HepG2 (cell line): ENCODE measurements around the gene DNAJC19. TPM values are rescaled to one million over a fixed set of nuclear protein-coding genes. Genes with fewer than 3 reads are reported as not detected.

Experiments used
- ATAC-seq: fragments of 200-7000 bp; cut with Tn5 transposase; 3 replicates; pipeline ENCODE4 v1.9.1; 2020; ENCODE audit warnings: mild to moderate bottlenecking, moderate library complexity
- BruUV-seq: library from RNA; stranded (reverse); fragments of 400-500 nt; replicated peaks from 2 replicates; lab custom pipeline; 2021; lab: Mats Ljungman, UMichigan
- CTCF ChIA-PET: fragments of 300-600 bp; formaldehyde crosslinking; extraction: SDS; loops from one replicate; lab custom pipeline; 2021; ENCODE audit warnings: low total read pairs, inconsistent platforms, low intra/inter-chr PET ratio; lab: Yijun Ruan, JAX
- POLR2A ChIA-PET: fragments of 350-600 bp; sonication (Branson Sonifier 250); formaldehyde crosslinking; loops from one replicate; lab custom pipeline; 2020; ENCODE audit warnings: antibody characterized with exemption, inconsistent platforms; lab: Yijun Ruan, JAX
- DNase-seq: peaks from one replicate; pipeline ENCODE4 v3.0.0-alpha.2; 2015; ENCODE audit warnings: low spot score
- FAIRE-seq: peaks from 3 replicates; lab custom pipeline; 2011; peaks lifted over from hg19 to GRCh38; lab: Jason Lieb, UNC
- H2AFZ ChIP-seq: one replicate; pipeline ENCODE4 v1.6.1; 2011; ENCODE audit warnings: low read length, inconsistent platforms
- H3K27ac ChIP-seq: fragments of 300-600 bp; 3 replicates; pipeline ENCODE4 v1.8.0; 2011; ENCODE audit warnings: mixed run types, mild to moderate bottlenecking, mixed read lengths, low read length, inconsistent platforms; ENCODE audit not compliant: insufficient read depth; ENCODE audit errors: extremely low read length
- H3K27me3 ChIP-seq, 2 experiments: fragments of 200-600 bp in 1 of 2; 2 replicates in 1 of 2; 3 replicates in 1 of 2; pipeline versions ENCODE4 v1.6.0 to v1.8.0; 2011; ENCODE audit warnings: low read length in 2 of 2, mild to moderate bottlenecking in 2 of 2, moderate library complexity in 2 of 2, inconsistent platforms in 1 of 2; ENCODE audit not compliant: insufficient read depth in 2 of 2, control insufficient read depth in 1 of 2
- H3K36me3 ChIP-seq, 2 experiments: fragments of 200-600 bp in 1 of 2; replicated peaks in 1 of 2; 2 replicates in 1 of 2; 3 replicates in 1 of 2; pipeline versions ENCODE4 v1.5.1 to v1.8.0; 2011; ENCODE audit warnings: low read length in 2 of 2, inconsistent platforms in 1 of 2; ENCODE audit not compliant: insufficient read depth in 2 of 2, control insufficient read depth in 1 of 2
- H3K4me1 ChIP-seq: 2 replicates; pipeline ENCODE4 v1.5.1; 2012; ENCODE audit warnings: low read length, inconsistent platforms; ENCODE audit not compliant: insufficient read depth
- H3K4me2 ChIP-seq: 2 replicates; pipeline ENCODE4 v1.6.0; 2011; ENCODE audit warnings: low read depth, low read length, inconsistent platforms
- H3K4me3 ChIP-seq, 3 experiments: fragments of 200-600 bp in 1 of 3; sonication (generic), shearing (Covaris generic) in 1 of 3; replicated peaks in 1 of 3; 2 replicates each; pipeline ENCODE4 v1.5.1; 2011 to 2016; ENCODE audit warnings: low read length in 3 of 3, inconsistent platforms in 2 of 3, low read depth in 2 of 3, mild to moderate bottlenecking in 2 of 3, control low read depth in 1 of 3, mixed read lengths in 1 of 3; ENCODE audit not compliant: insufficient read depth in 1 of 3
- H3K79me2 ChIP-seq: one replicate; pipeline ENCODE4 v1.6.1; 2011; ENCODE audit warnings: low read length, inconsistent platforms; ENCODE audit not compliant: insufficient read depth
- H3K9ac ChIP-seq: 2 replicates; pipeline ENCODE4 v1.6.0; 2011; ENCODE audit warnings: mild to moderate bottlenecking, low read depth, low read length, inconsistent platforms; ENCODE audit not compliant: insufficient read depth
- H3K9me3 ChIP-seq: 2 replicates; pipeline ENCODE4 v1.5.1; 2012; ENCODE audit warnings: mild to moderate bottlenecking, low read length
- H4K20me1 ChIP-seq: 2 replicates; pipeline ENCODE4 v1.6.0; 2011; ENCODE audit warnings: inconsistent platforms, mild to moderate bottlenecking, low read length, moderate library complexity; ENCODE audit not compliant: insufficient read depth
- LCORL ChIP-seq, 2 experiments: fragments of 450-650 bp in 1 of 2; sonication (generic) in 1 of 2; formaldehyde crosslinking in 1 of 2; IDR thresholded peaks; 2 replicates each; pipeline versions ENCODE4 v1.5.0 to v1.6.1; 2017 to 2020; ENCODE audit warnings: antibody characterized with exemption in 1 of 2, missing genetic modification reagents in 1 of 2
- MIER2 ChIP-seq: IDR thresholded peaks from 2 replicates; pipeline ENCODE4 v1.6.1; 2016; ENCODE audit warnings: missing biosample characterization, missing genetic modification reagents
- NCOR1 ChIP-seq: fragments of 200-600 bp; sonication (generic); IDR thresholded peaks from 2 replicates; pipeline ENCODE4 v1.7.0; 2017; ENCODE audit warnings: antibody characterized with exemption, low read length, borderline replicate concordance
- PHB2 ChIP-seq: fragments of 450-650 bp; IDR thresholded peaks from 2 replicates; pipeline ENCODE4 v1.6.1; 2018; ENCODE audit not compliant: partially characterized antibody
- POLR2AphosphoS2 ChIP-seq: IDR thresholded peaks from 2 replicates; pipeline ENCODE4 v1.6.1; 2011; ENCODE audit warnings: low read depth, low read length, improper control_type of control experiment
- RBFOX2 ChIP-seq: fragments of 200-400 bp; formaldehyde crosslinking; IDR thresholded peaks from 2 replicates; pipeline ENCODE4 v1.6.1; 2017; ENCODE audit warnings: low read depth, mild to moderate bottlenecking, low read length
- SUZ12 ChIP-seq: fragments of 150-350 bp; IDR thresholded peaks from 2 replicates; pipeline ENCODE4 v1.6.1; 2014; ENCODE audit warnings: low read depth, low read length
- in situ Hi-C: cut with HindIII; loops from 2 replicates; pipeline ENCODE4 v1.10.0; 2017; ENCODE audit warnings: low pct_unique_long_range_greater_than_20kb; ENCODE audit not compliant: extremely low pct_ligation_motif_present
- intact Hi-C: fragments of 100-400 bp; cut with micrococcal nuclease; formaldehyde crosslinking; loops from one replicate; pipeline ENCODE4 v1.10.0; 2022; ENCODE audit not compliant: unreplicated experiment
- polyA plus RNA-seq, 8 experiments: library from polyadenylated mRNA; depleted of rRNA in 3 of 8; stranded (reverse) in 7 of 8; unstranded in 1 of 8; fragments of >200 nt; fragmentation: Illumina TruSeq in 4 of 8; extraction: Trizol in 4 of 8; gene quantifications; 2 replicates each; pipeline versions ENCODE4 v1.2.1 to v1.2.3, GENCODE V29; 2011 to 2016; ENCODE audit warnings: low read depth in 4 of 8, missing spikeins in 1 of 8, mixed read lengths in 1 of 8; ENCODE audit not compliant: insufficient read depth in 1 of 8
- total RNA-seq, 5 experiments: library from RNA; depleted of rRNA; stranded (reverse); fragments of >200 nt; fragmentation: Illumina TruSeq; extraction: Trizol; gene quantifications; 2 replicates each; pipeline ENCODE4 v1.2.3, GENCODE V29; 2016; ENCODE audit warnings: low read depth in 1 of 5
- TF ChIP-seq, protein P1 (sequence below): sonication (generic); formaldehyde crosslinking; IDR thresholded peaks from 2 replicates; pipeline ENCODE4 v1.5.1; 2020; ENCODE audit warnings: mild to moderate bottlenecking, moderate library complexity, missing genetic modification reagents
- TF ChIP-seq, protein P2 (sequence below): sonication (generic); formaldehyde crosslinking; conservative IDR thresholded peaks from 2 replicates; pipeline ENCODE4 v1.8.0; 2022; ENCODE audit warnings: mild to moderate bottlenecking, moderate library complexity, missing genetic modification reagents

DNAJC19 gene
- total and polyA plus RNA-seq, 2 of the 13 experiments (the other 11 are each of a cell fraction or from before 2014, with no cell fraction given) = 51.1 to 75.8 TPM

DNA sequence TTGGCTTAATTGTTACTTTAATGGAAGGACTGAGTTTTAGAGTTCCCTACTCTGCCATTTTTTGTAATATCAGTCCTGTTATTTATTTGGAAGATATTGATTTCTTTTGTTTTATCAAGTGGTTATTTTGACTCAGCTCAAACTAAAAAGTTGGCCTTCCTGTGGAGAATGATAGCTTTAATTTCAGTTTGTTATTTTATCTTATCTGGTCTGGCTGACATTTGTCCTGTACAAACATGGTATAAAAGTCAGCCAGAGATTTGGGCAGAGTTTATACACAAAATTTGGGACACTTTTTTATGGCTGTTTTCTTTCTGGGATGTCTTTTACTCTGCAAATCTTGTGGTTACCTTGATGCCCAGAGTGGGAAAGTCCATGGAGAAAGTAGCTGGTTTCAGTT lies 41.4 kb upstream of the DNAJC19 start:
- no peaks in the 10 kb centered on the region for H3K79me2 ChIP-seq
- H3K9ac ChIP-seq = no peak overlapping the region
- no peaks in the 10 kb centered on the region for H3K9me3 ChIP-seq
- intact Hi-C loops = no loop called here
- no peaks in the 10 kb centered on the region for H3K27me3 ChIP-seq
- DNase-seq (no peak), FAIRE-seq (no peak), ATAC-seq (no peak)
- BruUV-seq = no TSS peak
- no peak overlapping the region for H3K27ac ChIP-seq
- no peaks in the 10 kb centered on the region for H4K20me1 ChIP-seq
- H2AFZ ChIP-seq = no peak overlapping the region
- H3K4me2 ChIP-seq = no peak overlapping the region
- no peaks in the 10 kb centered on the region for H3K36me3 ChIP-seq
- POLR2A ChIA-PET = no interaction called here
- TF ChIP-seq NCOR1 (no peak), PHB2 (no peak), RBFOX2 (no peak)
- in situ Hi-C loops = no loop called here
- no peak overlapping the region for H3K4me3 ChIP-seq
- no peaks in the 10 kb centered on the region for H3K4me1 ChIP-seq
- CTCF ChIA-PET = no interaction called here

DNA sequence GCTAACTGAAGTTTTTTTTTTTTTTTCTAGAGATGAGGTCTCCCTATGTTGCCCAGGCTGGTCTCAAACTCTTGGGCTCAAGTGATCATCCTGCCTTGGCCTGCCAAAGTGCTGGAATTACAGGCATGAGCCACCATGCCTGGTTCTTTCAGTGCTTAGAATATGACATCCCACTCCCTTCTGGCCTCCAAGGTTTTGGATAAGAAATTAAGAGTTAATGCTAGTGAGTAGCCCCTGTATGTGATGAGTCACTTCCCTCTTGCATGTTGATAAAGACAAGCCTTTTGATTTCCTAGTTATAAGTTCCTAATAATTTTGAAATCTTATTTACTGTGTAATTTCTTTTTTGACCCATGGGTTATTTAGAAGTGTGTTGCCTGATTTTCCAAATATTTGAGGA lies 35.7 kb upstream of the DNAJC19 start:
- Histone ChIP-seq H3K36me3 (no peaks in the 10 kb centered on the region), H3K79me2 (no peaks in the 10 kb centered on the region), H3K4me1 (no peaks in the 10 kb centered on the region), H3K27me3 (no peaks in the 10 kb centered on the region; a peak in 1 of 5 replicates), H2AFZ (no peak overlapping the region), H3K9ac (no peak overlapping the region), H4K20me1 (no peaks in the 10 kb centered on the region), H3K27ac (no peak overlapping the region), H3K4me3 (no peak overlapping the region), H3K9me3 (peaks cover 11% of the 10 kb centered on the region), H3K4me2 (no peak overlapping the region)
- CTCF ChIA-PET = no interaction called here
- POLR2A ChIA-PET = no interaction called here
- BruUV-seq = no TSS peak
- intact Hi-C loops = no loop called here
- FAIRE-seq (no peak), ATAC-seq (no peak), DNase-seq (no peak)
- in situ Hi-C loops = no loop called here
- TF ChIP-seq POLR2AphosphoS2 = no peak
- TF ChIP-seq LCORL (IDR thresholded peaks at IDR 0.05) = no peak
- TF ChIP-seq LCORL (CRISPR knock-in tag; IDR thresholded peaks at IDR 0.05) = no peak
- no peak for TF ChIP-seq MIER2
- TF ChIP-seq, protein P1, sequence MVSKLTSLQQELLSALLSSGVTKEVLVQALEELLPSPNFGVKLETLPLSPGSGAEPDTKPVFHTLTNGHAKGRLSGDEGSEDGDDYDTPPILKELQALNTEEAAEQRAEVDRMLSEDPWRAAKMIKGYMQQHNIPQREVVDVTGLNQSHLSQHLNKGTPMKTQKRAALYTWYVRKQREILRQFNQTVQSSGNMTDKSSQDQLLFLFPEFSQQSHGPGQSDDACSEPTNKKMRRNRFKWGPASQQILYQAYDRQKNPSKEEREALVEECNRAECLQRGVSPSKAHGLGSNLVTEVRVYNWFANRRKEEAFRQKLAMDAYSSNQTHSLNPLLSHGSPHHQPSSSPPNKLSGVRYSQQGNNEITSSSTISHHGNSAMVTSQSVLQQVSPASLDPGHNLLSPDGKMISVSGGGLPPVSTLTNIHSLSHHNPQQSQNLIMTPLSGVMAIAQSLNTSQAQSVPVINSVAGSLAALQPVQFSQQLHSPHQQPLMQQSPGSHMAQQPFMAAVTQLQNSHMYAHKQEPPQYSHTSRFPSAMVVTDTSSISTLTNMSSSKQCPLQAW (CRISPR knock-in tag) = no peak
- TF ChIP-seq SUZ12 = no peak
- TF ChIP-seq, protein P2, sequence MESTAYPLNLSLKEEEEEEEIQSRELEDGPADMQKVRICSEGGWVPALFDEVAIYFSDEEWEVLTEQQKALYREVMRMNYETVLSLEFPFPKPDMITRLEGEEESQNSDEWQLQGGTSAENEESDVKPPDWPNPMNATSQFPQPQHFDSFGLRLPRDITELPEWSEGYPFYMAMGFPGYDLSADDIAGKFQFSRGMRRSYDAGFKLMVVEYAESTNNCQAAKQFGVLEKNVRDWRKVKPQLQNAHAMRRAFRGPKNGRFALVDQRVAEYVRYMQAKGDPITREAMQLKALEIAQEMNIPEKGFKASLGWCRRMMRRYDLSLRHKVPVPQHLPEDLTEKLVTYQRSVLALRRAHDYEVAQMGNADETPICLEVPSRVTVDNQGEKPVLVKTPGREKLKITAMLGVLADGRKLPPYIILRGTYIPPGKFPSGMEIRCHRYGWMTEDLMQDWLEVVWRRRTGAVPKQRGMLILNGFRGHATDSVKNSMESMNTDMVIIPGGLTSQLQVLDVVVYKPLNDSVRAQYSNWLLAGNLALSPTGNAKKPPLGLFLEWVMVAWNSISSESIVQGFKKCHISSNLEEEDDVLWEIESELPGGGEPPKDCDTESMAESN (CRISPR knock-in tag) = no peak
